Neural progenitor cell (in vitro differentiated cells): Measurements from ENCODE around the gene ZNF614. TPM values are rescaled to one million over a fixed set of nuclear protein-coding genes. Genes with fewer than 3 reads are reported as not detected.
"Not testable (repeated sequence)": the region's sequence is repeated elsewhere in the genome, so short reads cannot be mapped to it uniquely, and the experiment has no call there.

Experiments used
- DNase-seq: peaks from one replicate; pipeline ENCODE4 v3.0.0-alpha.2; 2016; ENCODE audit warnings: low spot score
- H2AFZ ChIP-seq: fragments of 200-600 bp; sonication (generic); replicated peaks from 2 replicates; pipeline ENCODE4 v1.6.1; 2016; ENCODE audit warnings: antibody characterized with exemption
- H3F3A ChIP-seq: fragments of 200-600 bp; sonication (generic); 2 replicates; pipeline ENCODE4 v1.6.1; 2016; ENCODE audit warnings: antibody characterized with exemption, low read depth
- H3K27ac ChIP-seq: fragments of 200-600 bp; sonication (generic); 2 replicates; pipeline ENCODE4 v1.5.1; 2016; ENCODE audit warnings: mild to moderate bottlenecking
- H3K27me3 ChIP-seq: fragments of 200-600 bp; sonication (generic); 2 replicates; pipeline ENCODE4 v1.6.1; 2016; ENCODE audit warnings: mild to moderate bottlenecking, moderate library complexity
- H3K36me3 ChIP-seq: fragments of 200-600 bp; sonication (generic); 2 replicates; pipeline ENCODE4 v1.5.1; 2016
- H3K4me1 ChIP-seq: fragments of 200-600 bp; sonication (generic); 2 replicates; pipeline ENCODE4 v1.6.1; 2016; ENCODE audit warnings: mixed run types
- H3K4me2 ChIP-seq: fragments of 200-600 bp; sonication (generic); 2 replicates; pipeline ENCODE4 v1.6.1; 2016
- H3K4me3 ChIP-seq: fragments of 200-600 bp; sonication (generic); 2 replicates; pipeline ENCODE4 v1.5.1; 2016
- H3K79me2 ChIP-seq: fragments of 200-600 bp; sonication (generic); 2 replicates; pipeline ENCODE4 v1.6.1; 2016; ENCODE audit warnings: low read depth
- H3K9ac ChIP-seq: fragments of 200-600 bp; sonication (generic); 2 replicates; pipeline ENCODE4 v1.6.1; 2016
- H3K9me3 ChIP-seq: fragments of 200-600 bp; sonication (generic); 2 replicates; pipeline ENCODE4 v1.5.1; 2016; ENCODE audit warnings: low read depth
- H4K20me1 ChIP-seq: fragments of 200-600 bp; sonication (generic); 2 replicates; pipeline ENCODE4 v1.6.1; 2016; ENCODE audit warnings: low read depth
- H3K27ac Mint-ChIP-seq: 3 replicates; pipeline ENCODE4 v1.8.0; 2021; ENCODE audit warnings: mixed read lengths
- H3K27me3 Mint-ChIP-seq: 2 replicates; pipeline ENCODE4 v1.8.0; 2022; ENCODE audit warnings: low read depth, mild to moderate bottlenecking, inconsistent platforms, moderate library complexity, mixed read lengths; ENCODE audit not compliant: insufficient read depth
- H3K36me3 Mint-ChIP-seq: 3 replicates; pipeline ENCODE4 v1.8.0; 2021; ENCODE audit warnings: mixed read lengths
- H3K4me1 Mint-ChIP-seq: 3 replicates; pipeline ENCODE4 v1.8.0; 2021; ENCODE audit warnings: mixed read lengths
- H3K4me3 Mint-ChIP-seq: 3 replicates; pipeline ENCODE4 v1.8.0; 2021; ENCODE audit warnings: mild to moderate bottlenecking, moderate library complexity, mixed read lengths
- H3K9me3 Mint-ChIP-seq: 3 replicates; pipeline ENCODE4 v1.8.0; 2020; ENCODE audit warnings: mixed read lengths
- EZH2 ChIP-seq: fragments of 200-600 bp; sonication (generic); IDR thresholded peaks from 2 replicates; pipeline ENCODE4 v1.6.1; 2017; ENCODE audit warnings: antibody characterized with exemption, mild to moderate bottlenecking, moderate library complexity
- EZH2phosphoT487 ChIP-seq: fragments of 200-600 bp; sonication (generic); IDR thresholded peaks from 2 replicates; pipeline ENCODE4 v1.6.1; 2017; ENCODE audit warnings: antibody characterized with exemption
- total RNA-seq: library from RNA; depleted of rRNA; stranded (reverse); fragments of >200 nt; gene quantifications from 2 replicates; pipeline ENCODE4 v1.2.3, GENCODE V29; 2015; ENCODE audit warnings: low replicate concordance
- TF ChIP-seq, protein P1 (sequence below): fragments of 200-600 bp; sonication (generic); IDR thresholded peaks from 2 replicates; pipeline ENCODE4 v1.5.1; 2017; ENCODE audit warnings: antibody characterized with exemption, mild to moderate bottlenecking

The ZNF614 gene
- total RNA-seq, 1 donor from 2014 or later: 21.5 TPM

GRCh38 chr19:52065399-52065798 lies 37.2 kb upstream of the ZNF614 start:
- Histone ChIP-seq H3K9me3 (peaks cover 28% of the 10 kb centered on the region), H2AFZ (no peak overlapping the region), H3K9ac (no peak overlapping the region), H3K4me3 (no peak overlapping the region), H3K4me1 (no peaks in the 10 kb centered on the region), H3F3A (no peaks in the 10 kb centered on the region), H4K20me1 (no peaks in the 10 kb centered on the region), H3K27me3 (no peaks in the 10 kb centered on the region), H3K79me2 (no peaks in the 10 kb centered on the region), H3K36me3 (peaks cover 33% of the 10 kb centered on the region), H3K27ac (no peak overlapping the region), H3K4me2 (no peak overlapping the region)
- peaks cover 53% of the 10 kb centered on the region for H3K36me3 Mint-ChIP-seq
- H3K9me3 Mint-ChIP-seq: peaks cover 80% of the 10 kb centered on the region
- TF ChIP-seq EZH2phosphoT487 (no peak), EZH2 (no peak)
- TF ChIP-seq, protein P1, sequence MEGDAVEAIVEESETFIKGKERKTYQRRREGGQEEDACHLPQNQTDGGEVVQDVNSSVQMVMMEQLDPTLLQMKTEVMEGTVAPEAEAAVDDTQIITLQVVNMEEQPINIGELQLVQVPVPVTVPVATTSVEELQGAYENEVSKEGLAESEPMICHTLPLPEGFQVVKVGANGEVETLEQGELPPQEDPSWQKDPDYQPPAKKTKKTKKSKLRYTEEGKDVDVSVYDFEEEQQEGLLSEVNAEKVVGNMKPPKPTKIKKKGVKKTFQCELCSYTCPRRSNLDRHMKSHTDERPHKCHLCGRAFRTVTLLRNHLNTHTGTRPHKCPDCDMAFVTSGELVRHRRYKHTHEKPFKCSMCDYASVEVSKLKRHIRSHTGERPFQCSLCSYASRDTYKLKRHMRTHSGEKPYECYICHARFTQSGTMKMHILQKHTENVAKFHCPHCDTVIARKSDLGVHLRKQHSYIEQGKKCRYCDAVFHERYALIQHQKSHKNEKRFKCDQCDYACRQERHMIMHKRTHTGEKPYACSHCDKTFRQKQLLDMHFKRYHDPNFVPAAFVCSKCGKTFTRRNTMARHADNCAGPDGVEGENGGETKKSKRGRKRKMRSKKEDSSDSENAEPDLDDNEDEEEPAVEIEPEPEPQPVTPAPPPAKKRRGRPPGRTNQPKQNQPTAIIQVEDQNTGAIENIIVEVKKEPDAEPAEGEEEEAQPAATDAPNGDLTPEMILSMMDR: no peak
- H3K27me3 Mint-ChIP-seq: peaks cover 2% of the 10 kb centered on the region
- no peak overlapping the region for H3K4me3 Mint-ChIP-seq
- no peak for DNase-seq
- H3K4me1 Mint-ChIP-seq: no peaks in the 10 kb centered on the region
- no peak overlapping the region for H3K27ac Mint-ChIP-seq

DNA sequence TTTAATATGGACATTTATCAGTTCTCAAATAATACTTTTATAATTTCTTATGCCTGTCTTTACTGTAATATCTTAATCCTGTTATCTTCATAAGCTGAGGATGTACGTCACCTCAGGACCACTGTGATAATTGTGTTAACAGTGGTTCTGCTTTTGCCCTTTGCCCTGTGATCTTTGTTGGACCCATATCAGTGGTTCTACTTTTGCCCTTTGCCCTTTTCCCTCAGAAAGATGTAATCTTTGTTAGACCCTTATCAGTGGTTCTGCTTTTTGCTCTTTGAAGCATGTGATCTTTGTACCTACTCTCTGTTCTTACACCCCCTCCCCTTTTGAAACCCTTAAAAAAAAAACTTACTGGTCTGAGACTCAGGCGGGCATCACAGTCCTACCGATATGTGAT lies 28.3 kb upstream of the ZNF614 start:
- H3K9me3 Mint-ChIP-seq: peaks cover 78% of the 10 kb centered on the region
- H3K4me3 Mint-ChIP-seq, H3K9ac ChIP-seq, H3K9me3 ChIP-seq, DNase-seq, H3K27me3 Mint-ChIP-seq, H3K27ac ChIP-seq, H3K27ac Mint-ChIP-seq, H3K79me2 ChIP-seq, H3F3A ChIP-seq, H3K4me1 ChIP-seq, H3K4me3 ChIP-seq, H3K4me2 ChIP-seq, H2AFZ ChIP-seq, H3K4me1 Mint-ChIP-seq, H4K20me1 ChIP-seq, H3K36me3 ChIP-seq, H3K27me3 ChIP-seq: not testable (repeated sequence)
- H3K36me3 Mint-ChIP-seq: peaks cover 20% of the 10 kb centered on the region

DNA sequence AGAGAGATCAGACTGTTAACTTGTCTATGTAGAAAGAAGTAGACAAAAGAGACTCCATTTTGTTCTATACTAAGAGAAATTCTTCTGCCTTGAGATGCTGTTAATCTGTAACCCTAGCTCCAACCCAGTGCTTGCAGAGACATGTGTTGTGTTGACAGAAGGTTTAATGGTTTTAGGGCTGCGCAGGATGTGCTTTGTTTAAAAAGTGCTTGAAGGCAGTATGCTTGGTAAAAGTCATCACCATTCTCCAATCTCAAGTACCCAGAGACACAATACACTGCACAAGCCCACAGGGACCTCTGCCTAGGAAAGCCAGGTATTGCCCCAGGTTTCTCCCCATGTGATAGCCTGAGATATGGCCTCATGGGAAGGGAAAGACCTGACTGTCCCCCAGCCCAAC lies 23.6 kb upstream of the ZNF614 start:
- not testable (repeated sequence) for H3K27me3 Mint-ChIP-seq, H3K9me3 ChIP-seq, H3K4me1 Mint-ChIP-seq, H2AFZ ChIP-seq, H3K36me3 ChIP-seq, H3K4me1 ChIP-seq, DNase-seq, H3K27me3 ChIP-seq, H3K27ac ChIP-seq, H3K4me3 Mint-ChIP-seq, H4K20me1 ChIP-seq, H3K4me3 ChIP-seq, H3K9ac ChIP-seq, H3K4me2 ChIP-seq, H3K27ac Mint-ChIP-seq
- Mint-ChIP-seq H3K36me3 (peaks cover 34% of the 10 kb centered on the region), H3K9me3 (peaks cover 70% of the 10 kb centered on the region)
- peaks cover 12% of the 10 kb centered on the region for H3K79me2 ChIP-seq
- peaks cover 12% of the 10 kb centered on the region for H3F3A ChIP-seq

DNA sequence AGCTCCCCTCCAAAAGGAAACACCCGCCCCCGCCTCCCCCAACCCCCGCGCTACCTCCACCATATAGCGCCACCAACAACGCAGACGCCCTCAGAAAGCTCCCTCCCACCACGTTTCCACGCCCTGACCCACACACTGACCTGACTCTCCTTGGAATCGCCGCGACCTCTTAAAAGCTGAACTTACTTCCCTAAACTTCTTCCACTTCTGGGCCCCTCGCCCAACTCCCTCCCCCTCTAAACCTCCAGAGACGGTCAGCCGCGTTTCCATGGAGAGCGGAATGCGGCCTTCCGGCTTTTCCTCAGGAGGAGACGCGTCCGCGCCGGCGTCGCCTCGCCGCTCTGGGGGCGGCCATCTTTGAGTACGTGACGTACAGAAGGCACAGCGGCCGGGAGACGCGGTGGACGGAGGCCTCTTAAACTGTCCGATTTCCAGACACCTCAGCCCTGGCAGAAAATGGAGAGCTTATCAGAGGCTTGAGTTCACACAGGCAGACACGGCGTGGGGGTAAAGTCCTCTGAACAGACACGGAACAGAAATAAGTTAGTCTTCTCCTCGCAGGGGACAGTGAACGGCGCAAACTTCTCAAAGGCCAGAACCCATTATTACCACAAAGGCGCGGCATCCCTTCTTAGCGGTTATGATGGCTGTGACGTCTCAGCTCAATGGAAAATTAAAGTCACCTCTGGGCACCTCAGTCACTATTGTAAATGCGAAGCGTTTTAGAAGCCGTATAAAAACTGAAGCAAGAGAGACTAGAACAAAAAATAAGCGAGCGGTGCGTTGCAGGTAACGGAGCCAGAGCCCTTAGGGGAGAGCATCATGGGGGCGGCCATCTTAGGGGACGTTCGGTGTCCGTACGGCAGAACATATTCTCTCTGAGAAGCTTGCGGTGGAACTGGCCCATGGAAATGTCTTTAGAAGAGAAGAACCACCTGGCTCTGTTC lies 20.6 kb upstream of the ZNF614 start, which contains the start of gene ZNF432:
TSS of gene ZNF432 (minus strand) at position 284 of the 947 bp plus-strand sequence. CDS start 1,970 bp downstream, outside the sequence.
- H3K27ac Mint-ChIP-seq: peak within 1 kb of the TSS; percentile 100
- Histone ChIP-seq H3K27me3 (no peaks in the 10 kb centered on the region), H3F3A (peaks cover 12% of the 10 kb centered on the region), H2AFZ (peak within 1 kb of the TSS; percentile 100), H3K36me3 (peaks cover 19% of the 10 kb centered on the region), H3K9me3 (peaks cover 4% of the 10 kb centered on the region), H3K4me3 (peak within 1 kb of the TSS; percentile 87), H3K27ac (peak within 1 kb of the TSS; percentile 84), H4K20me1 (no peaks in the 10 kb centered on the region), H3K9ac (peak within 1 kb of the TSS; percentile 81), H3K4me1 (peaks cover 5% of the 10 kb centered on the region), H3K4me2 (peak within 1 kb of the TSS; percentile 85), H3K79me2 (peaks cover 12% of the 10 kb centered on the region)
- DNase-seq: peak; percentile 99
- peaks cover 10% of the 10 kb centered on the region for H3K4me1 Mint-ChIP-seq
- peaks cover 7% of the 10 kb centered on the region for H3K27me3 Mint-ChIP-seq
- H3K36me3 Mint-ChIP-seq: peaks cover 46% of the 10 kb centered on the region
- no peak for TF ChIP-seq EZH2
- TF ChIP-seq, protein P1: no peak
- no peak for TF ChIP-seq EZH2phosphoT487
- peak within 1 kb of the TSS; percentile 93 for H3K4me3 Mint-ChIP-seq
- peaks cover 69% of the 10 kb centered on the region for H3K9me3 Mint-ChIP-seq
